HepG2 (cell line): ENCODE results near the gene PDHX. TPM values are rescaled to one million over a fixed set of nuclear protein-coding genes. Genes with fewer than 3 reads are reported as not detected.

Experiments used
- ATAC-seq: fragments of 200-7000 bp; cut with Tn5 transposase; 3 replicates; pipeline ENCODE4 v1.9.1; 2020; ENCODE audit warnings: mild to moderate bottlenecking, moderate library complexity
- BruUV-seq: library from RNA; stranded (reverse); fragments of 400-500 nt; replicated peaks from 2 replicates; lab custom pipeline; 2021; lab: Mats Ljungman, UMichigan
- CTCF ChIA-PET: fragments of 300-600 bp; formaldehyde crosslinking; extraction: SDS; loops from one replicate; lab custom pipeline; 2021; ENCODE audit warnings: low total read pairs, inconsistent platforms, low intra/inter-chr PET ratio; lab: Yijun Ruan, JAX
- POLR2A ChIA-PET: fragments of 350-600 bp; sonication (Branson Sonifier 250); formaldehyde crosslinking; loops from one replicate; lab custom pipeline; 2020; ENCODE audit warnings: antibody characterized with exemption, inconsistent platforms; lab: Yijun Ruan, JAX
- DNase-seq: peaks from one replicate; pipeline ENCODE4 v3.0.0-alpha.2; 2015; ENCODE audit warnings: low spot score
- FAIRE-seq: peaks from 3 replicates; lab custom pipeline; 2011; peaks lifted over from hg19 to GRCh38; lab: Jason Lieb, UNC
- H2AFZ ChIP-seq: one replicate; pipeline ENCODE4 v1.6.1; 2011; ENCODE audit warnings: low read length, inconsistent platforms
- H3K27ac ChIP-seq: fragments of 300-600 bp; 3 replicates; pipeline ENCODE4 v1.8.0; 2011; ENCODE audit warnings: mixed run types, mild to moderate bottlenecking, mixed read lengths, low read length, inconsistent platforms; ENCODE audit not compliant: insufficient read depth; ENCODE audit errors: extremely low read length
- H3K27me3 ChIP-seq, 2 experiments: fragments of 200-600 bp in 1 of 2; 2 replicates in 1 of 2; 3 replicates in 1 of 2; pipeline versions ENCODE4 v1.6.0 to v1.8.0; 2011; ENCODE audit warnings: low read length in 2 of 2, mild to moderate bottlenecking in 2 of 2, moderate library complexity in 2 of 2, inconsistent platforms in 1 of 2; ENCODE audit not compliant: insufficient read depth in 2 of 2, control insufficient read depth in 1 of 2
- H3K36me3 ChIP-seq, 2 experiments: fragments of 200-600 bp in 1 of 2; replicated peaks in 1 of 2; 2 replicates in 1 of 2; 3 replicates in 1 of 2; pipeline versions ENCODE4 v1.5.1 to v1.8.0; 2011; ENCODE audit warnings: low read length in 2 of 2, inconsistent platforms in 1 of 2; ENCODE audit not compliant: insufficient read depth in 2 of 2, control insufficient read depth in 1 of 2
- H3K4me1 ChIP-seq: 2 replicates; pipeline ENCODE4 v1.5.1; 2012; ENCODE audit warnings: low read length, inconsistent platforms; ENCODE audit not compliant: insufficient read depth
- H3K4me2 ChIP-seq: 2 replicates; pipeline ENCODE4 v1.6.0; 2011; ENCODE audit warnings: low read depth, low read length, inconsistent platforms
- H3K4me3 ChIP-seq, 3 experiments: fragments of 200-600 bp in 1 of 3; sonication (generic), shearing (Covaris generic) in 1 of 3; replicated peaks in 1 of 3; 2 replicates each; pipeline ENCODE4 v1.5.1; 2011 to 2016; ENCODE audit warnings: low read length in 3 of 3, inconsistent platforms in 2 of 3, low read depth in 2 of 3, mild to moderate bottlenecking in 2 of 3, control low read depth in 1 of 3, mixed read lengths in 1 of 3; ENCODE audit not compliant: insufficient read depth in 1 of 3
- H3K79me2 ChIP-seq: one replicate; pipeline ENCODE4 v1.6.1; 2011; ENCODE audit warnings: low read length, inconsistent platforms; ENCODE audit not compliant: insufficient read depth
- H3K9ac ChIP-seq: 2 replicates; pipeline ENCODE4 v1.6.0; 2011; ENCODE audit warnings: mild to moderate bottlenecking, low read depth, low read length, inconsistent platforms; ENCODE audit not compliant: insufficient read depth
- H3K9me3 ChIP-seq: 2 replicates; pipeline ENCODE4 v1.5.1; 2012; ENCODE audit warnings: mild to moderate bottlenecking, low read length
- H4K20me1 ChIP-seq: 2 replicates; pipeline ENCODE4 v1.6.0; 2011; ENCODE audit warnings: inconsistent platforms, mild to moderate bottlenecking, low read length, moderate library complexity; ENCODE audit not compliant: insufficient read depth
- CBFB ChIP-seq: sonication (generic); formaldehyde crosslinking; IDR thresholded peaks from 2 replicates; pipeline ENCODE4 v1.4.0; 2020; ENCODE audit warnings: missing genetic modification reagents
- ETS1 ChIP-seq: sonication (generic); formaldehyde crosslinking; IDR thresholded peaks from 2 replicates; pipeline ENCODE4 v1.4.0; 2020; ENCODE audit warnings: missing genetic modification reagents
- HHEX ChIP-seq: IDR thresholded peaks from 2 replicates; pipeline ENCODE4 v1.6.1; 2016; ENCODE audit warnings: control low read depth
- PLRG1 ChIP-seq: fragments of 450-650 bp; conservative IDR thresholded peaks from 2 replicates; pipeline ENCODE4 v1.6.1; 2016
- PTBP1 ChIP-seq: fragments of 200-400 bp; formaldehyde crosslinking; IDR thresholded peaks from 2 replicates; pipeline ENCODE4 v1.6.1; 2018; ENCODE audit warnings: low read length, low read depth; ENCODE audit not compliant: poor library complexity, severe bottlenecking
- RNF2 ChIP-seq: fragments of 450-650 bp; conservative IDR thresholded peaks from 2 replicates; pipeline ENCODE4 v1.6.1; 2016; ENCODE audit warnings: low read depth
- ZNF160 ChIP-seq: sonication (generic); formaldehyde crosslinking; IDR thresholded peaks from 2 replicates; pipeline ENCODE4 v1.8.0; 2022; ENCODE audit warnings: mild to moderate bottlenecking, inconsistent platforms, missing genetic modification reagents
- ZNF34 ChIP-seq: sonication (generic); formaldehyde crosslinking; IDR thresholded peaks from 2 replicates; pipeline ENCODE4 v1.4.0; 2020; ENCODE audit warnings: mild to moderate bottlenecking, missing genetic modification reagents, borderline replicate concordance
- ZNF7 ChIP-seq: IDR thresholded peaks from 2 replicates; pipeline ENCODE4 v1.6.1; 2016; ENCODE audit warnings: missing biosample characterization, missing genetic modification reagents
- ZNF704 ChIP-seq: sonication (generic); formaldehyde crosslinking; IDR thresholded peaks from 2 replicates; pipeline ENCODE4 v1.8.1; 2023; ENCODE audit warnings: mild to moderate bottlenecking, inconsistent platforms, moderate library complexity, missing genetic modification reagents, borderline replicate concordance
- WGBS: methylation state at CpG from one replicate; pipeline ENCODE4 v1.1.6; 2017; ENCODE audit warnings: low lambda C conversion rate; 5-methylcytosine and 5-hydroxymethylcytosine counted together
- in situ Hi-C: cut with HindIII; loops from 2 replicates; pipeline ENCODE4 v1.10.0; 2017; ENCODE audit warnings: low pct_unique_long_range_greater_than_20kb; ENCODE audit not compliant: extremely low pct_ligation_motif_present
- intact Hi-C: fragments of 100-400 bp; cut with micrococcal nuclease; formaldehyde crosslinking; loops from one replicate; pipeline ENCODE4 v1.10.0; 2022; ENCODE audit not compliant: unreplicated experiment
- polyA plus RNA-seq, 8 experiments: library from polyadenylated mRNA; depleted of rRNA in 3 of 8; stranded (reverse) in 7 of 8; unstranded in 1 of 8; fragments of >200 nt; fragmentation: Illumina TruSeq in 4 of 8; extraction: Trizol in 4 of 8; gene quantifications; 2 replicates each; pipeline versions ENCODE4 v1.2.1 to v1.2.3, GENCODE V29; 2011 to 2016; ENCODE audit warnings: low read depth in 4 of 8, missing spikeins in 1 of 8, mixed read lengths in 1 of 8; ENCODE audit not compliant: insufficient read depth in 1 of 8
- total RNA-seq, 5 experiments: library from RNA; depleted of rRNA; stranded (reverse); fragments of >200 nt; fragmentation: Illumina TruSeq; extraction: Trizol; gene quantifications; 2 replicates each; pipeline ENCODE4 v1.2.3, GENCODE V29; 2016; ENCODE audit warnings: low read depth in 1 of 5

The PDHX gene
- total and polyA plus RNA-seq, 2 of the 13 experiments (the other 11 are each of a cell fraction or from before 2014, with no cell fraction given), result 41.0 to 73.8 TPM

GRCh38 chr11:35029979-35030682 lies 113.7 kb downstream of the PDHX start:
- no peak overlapping the region for H3K9ac ChIP-seq
- no peak overlapping the region for H3K4me3 ChIP-seq
- in situ Hi-C loops, result no loop called here
- ATAC-seq, result no peak
- H3K4me1 ChIP-seq, result no peaks in the 10 kb centered on the region
- no peak for FAIRE-seq
- H2AFZ ChIP-seq, result no peak overlapping the region
- ChIA-PET CTCF (no interaction called here), POLR2A (no interaction called here)
- H3K27me3 ChIP-seq, result no peaks in the 10 kb centered on the region; a peak in 2 of 5 replicates
- no peaks in the 10 kb centered on the region for H3K36me3 ChIP-seq
- BruUV-seq, result no TSS peak
- TF ChIP-seq ZNF34 (no peak), ZNF160 (no peak), PTBP1 (no peak), ETS1 (CRISPR knock-in tag) (no peak)
- H3K9me3 ChIP-seq, result no peaks in the 10 kb centered on the region
- no peak overlapping the region for H3K27ac ChIP-seq
- no peak overlapping the region for H3K4me2 ChIP-seq
- H4K20me1 ChIP-seq, result no peaks in the 10 kb centered on the region
- intact Hi-C loops, result no loop called here
- H3K79me2 ChIP-seq, result no peaks in the 10 kb centered on the region
- under 1% methylated on average over 5 of the region's 5 CpGs for WGBS
- no peak for DNase-seq

- Histone ChIP-seq H3K36me3 (no peaks in the 10 kb centered on the region), H2AFZ (no peak overlapping the region), H3K4me1 (no peaks in the 10 kb centered on the region), H3K27ac (no peak overlapping the region), H3K4me3 (no peak overlapping the region), H3K9ac (no peak overlapping the region), H4K20me1 (no peaks in the 10 kb centered on the region), H3K79me2 (no peaks in the 10 kb centered on the region)
- FAIRE-seq (no peak), DNase-seq (no peak)
- CTCF ChIA-PET, result no interaction called here
- intact Hi-C loops (no loop called here), in situ Hi-C loops (no loop called here)
- no peak for TF ChIP-seq HHEX (CRISPR knock-in tag)
- no peak for TF ChIP-seq RNF2
- no peak for TF ChIP-seq PLRG1
- no peak for TF ChIP-seq ZNF704 (CRISPR knock-in tag)
- TF ChIP-seq ZNF7 (CRISPR knock-in tag), result no peak
- no peak for TF ChIP-seq CBFB
- TF ChIP-seq, all 625 proteins: peak for 0
- no peak for ATAC-seq
- H3K27me3 ChIP-seq, result no peaks in the 10 kb centered on the region; a peak in 2 of 5 replicates
- BruUV-seq, result no TSS peak
- no peaks in the 10 kb centered on the region for H3K9me3 ChIP-seq
- no peak overlapping the region for H3K4me2 ChIP-seq
- POLR2A ChIA-PET, result no interaction called here
- 26% methylated on average over 11 of the region's 11 CpGs for WGBS
Observed at GRCh38 chr11:35030716-35031213, 114.3 kb downstream of the PDHX start.
